ENCODE measurements around the gene IRX3.

GRCh38 chr16:54241525-54241924 lies 45.1 kb downstream of the IRX3 start:
- TF ChIP-seq CTCF (IDR thresholded peaks at IDR 0.05), result no peak
- no peak for TF ChIP-seq POLR2A (IDR thresholded peaks at IDR 0.05)

Data from ovary (tissue), 3 donors.